ENCODE measurements around the gene ACTR3.
A peak's percentile ranks its signal among the peaks of the same experiment; 100 is the strongest.
"Not testable (repeated sequence)": the region's sequence is repeated elsewhere in the genome, so short reads cannot be mapped to it uniquely, and the experiment has no call there.

ACTR3 gene

GRCh38 chr2:113906647-113907046 is 16.8 kb downstream of the ACTR3 start:
- DNase-seq: no peak

GRCh38 chr2:113907297-113907696 is 17.4 kb downstream of the ACTR3 start:
- no peak for DNase-seq

- DNase-seq: no peak
These were observed 20.3 kb downstream of the ACTR3 start for GRCh38 chr2:113910110-113910717.

GRCh38 chr2:113910967-113911678 is 21.2 kb downstream of the ACTR3 start:
- no peak for DNase-seq

GRCh38 chr2:113915082-113915819 is 25.4 kb downstream of the ACTR3 start:
- no peak for DNase-seq

GRCh38 chr2:113918229-113918628 is 28.3 kb downstream of the ACTR3 start:
- DNase-seq: no peak

GRCh38 chr2:113920996-113921395 is 31.1 kb downstream of the ACTR3 start:
- DNase-seq: no peak

GRCh38 chr2:113922335-113922734 is 32.4 kb downstream of the ACTR3 start:
- DNase-seq: no peak

- no peak for DNase-seq
These were observed 32.9 kb downstream of the ACTR3 start for GRCh38 chr2:113922784-113923183.

GRCh38 chr2:113925884-113926283 is 36.0 kb downstream of the ACTR3 start:
- no peak for DNase-seq

- DNase-seq: no peak
These were observed 36.4 kb downstream of the ACTR3 start for GRCh38 chr2:113926314-113926713.

- DNase-seq: no peak
These were observed 40.6 kb downstream of the ACTR3 start for GRCh38 chr2:113930448-113930847.

GRCh38 chr2:113937501-113937900 is 47.6 kb downstream of the ACTR3 start:
- DNase-seq: no peak

- no peak for DNase-seq
These were observed 51.0 kb downstream of the ACTR3 start for GRCh38 chr2:113940891-113941290.

- DNase-seq: not testable (repeated sequence)
These were observed 55.9 kb downstream of the ACTR3 start for GRCh38 chr2:113945784-113946183.

GRCh38 chr2:113950906-113951305 is 61.0 kb downstream of the ACTR3 start:
- not testable (repeated sequence) for DNase-seq

GRCh38 chr2:113961000-113961399 is 71.1 kb downstream of the ACTR3 start:
- no peak for DNase-seq

- no peak for DNase-seq
These were observed 73.0 kb downstream of the ACTR3 start for GRCh38 chr2:113962692-113963480.

GRCh38 chr2:113963965-113964364 is 74.1 kb downstream of the ACTR3 start:
- DNase-seq: no peak

GRCh38 chr2:113964436-113964835 is 74.5 kb downstream of the ACTR3 start:
- DNase-seq: no peak

- DNase-seq: no peak
These were observed 75.3 kb downstream of the ACTR3 start for GRCh38 chr2:113965228-113965627.

- peak; percentile 32 for DNase-seq
These were observed 75.8 kb downstream of the ACTR3 start for GRCh38 chr2:113965644-113966043.

- no peak for DNase-seq
These were observed 76.3 kb downstream of the ACTR3 start for GRCh38 chr2:113966171-113966570.
